DMS53 treated with DMSO at 0.1 percent for 48 hours (cell line): Measurements from ENCODE around the gene SUN1.
"Not testable (repeated sequence)": the region's sequence is repeated elsewhere in the genome, so short reads cannot be mapped to it uniquely, and the experiment has no call there.

Source experiments
- DNase-seq: peaks from one replicate; lab custom pipeline; 2025; ENCODE audit not compliant: unreplicated experiment; lab: John Stamatoyannopoulos, UW

Gene SUN1

DNA sequence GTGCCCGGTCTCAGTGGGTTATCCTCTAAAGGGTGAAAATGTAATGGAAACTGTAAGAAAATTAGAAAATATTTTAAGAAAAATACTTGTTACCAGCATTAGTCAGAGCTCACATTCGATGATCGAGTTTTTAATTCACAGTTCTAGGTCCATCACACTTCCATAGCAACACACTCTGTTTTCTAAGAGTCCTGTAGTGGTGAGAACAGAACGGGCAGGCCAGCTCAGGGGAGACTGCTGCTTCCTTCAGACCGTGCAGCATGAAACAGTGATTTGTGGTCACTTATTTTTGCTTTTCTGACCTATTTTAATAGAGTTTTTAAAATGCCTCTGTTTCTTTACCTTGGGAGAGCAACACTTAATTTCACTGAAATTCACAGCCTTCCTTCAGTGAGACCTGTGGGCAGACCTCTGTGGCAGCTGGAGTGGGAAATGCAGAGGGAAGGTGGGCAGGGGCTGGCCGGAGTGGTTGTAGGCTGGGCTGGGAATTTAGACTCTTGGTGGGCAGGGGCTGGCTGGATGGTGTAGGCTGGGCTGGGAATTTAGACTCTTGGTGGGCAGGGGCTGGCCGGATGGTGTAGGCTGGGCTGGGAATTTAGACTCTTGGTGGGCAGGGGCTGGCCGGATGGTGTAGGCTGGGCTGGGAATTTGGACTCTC is 1.5 kb downstream of the SUN1 start:
- DNase-seq, result no peak

DNA sequence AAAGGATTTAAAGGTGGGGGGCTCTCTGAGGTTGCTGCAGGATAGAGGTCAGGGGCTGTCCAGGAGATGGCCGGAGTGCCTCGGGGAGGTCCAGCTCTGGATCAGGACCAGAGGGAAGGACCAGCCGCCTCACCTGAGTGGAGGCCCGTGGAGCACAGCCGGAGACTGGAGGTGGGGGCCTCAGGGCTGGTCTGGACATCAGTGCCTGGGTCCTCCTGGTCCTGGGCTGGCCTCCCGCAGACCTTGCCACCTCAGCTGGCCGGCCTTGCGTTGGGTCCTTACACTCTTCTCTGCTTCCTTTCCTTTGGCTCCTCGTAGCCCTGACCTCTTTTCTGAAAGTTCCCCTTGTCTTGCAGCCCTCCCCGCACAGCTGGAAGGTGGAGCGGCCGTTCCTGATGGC is 2.0 kb downstream of the SUN1 start:
- DNase-seq, result no peak

DNA sequence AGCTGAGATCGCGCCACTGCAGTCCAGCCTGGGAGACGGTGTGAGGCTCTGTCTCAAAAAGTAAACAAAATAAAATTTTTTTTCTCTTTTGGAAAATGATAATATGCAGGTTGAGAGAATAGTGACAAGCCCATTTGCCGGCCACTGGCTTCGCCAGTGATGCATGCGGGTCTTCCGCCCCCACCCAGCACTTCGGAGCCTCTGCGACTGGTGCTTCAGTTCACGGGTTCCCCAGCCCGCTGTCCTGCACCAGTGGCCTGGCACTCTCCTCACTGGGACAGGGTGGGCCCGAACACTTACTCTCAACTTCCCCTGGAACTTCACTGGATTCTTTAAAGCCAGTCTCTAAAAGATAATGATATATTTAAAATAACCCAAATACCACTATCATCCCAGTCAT is 2.7 kb downstream of the SUN1 start:
- no peak for DNase-seq

DNA sequence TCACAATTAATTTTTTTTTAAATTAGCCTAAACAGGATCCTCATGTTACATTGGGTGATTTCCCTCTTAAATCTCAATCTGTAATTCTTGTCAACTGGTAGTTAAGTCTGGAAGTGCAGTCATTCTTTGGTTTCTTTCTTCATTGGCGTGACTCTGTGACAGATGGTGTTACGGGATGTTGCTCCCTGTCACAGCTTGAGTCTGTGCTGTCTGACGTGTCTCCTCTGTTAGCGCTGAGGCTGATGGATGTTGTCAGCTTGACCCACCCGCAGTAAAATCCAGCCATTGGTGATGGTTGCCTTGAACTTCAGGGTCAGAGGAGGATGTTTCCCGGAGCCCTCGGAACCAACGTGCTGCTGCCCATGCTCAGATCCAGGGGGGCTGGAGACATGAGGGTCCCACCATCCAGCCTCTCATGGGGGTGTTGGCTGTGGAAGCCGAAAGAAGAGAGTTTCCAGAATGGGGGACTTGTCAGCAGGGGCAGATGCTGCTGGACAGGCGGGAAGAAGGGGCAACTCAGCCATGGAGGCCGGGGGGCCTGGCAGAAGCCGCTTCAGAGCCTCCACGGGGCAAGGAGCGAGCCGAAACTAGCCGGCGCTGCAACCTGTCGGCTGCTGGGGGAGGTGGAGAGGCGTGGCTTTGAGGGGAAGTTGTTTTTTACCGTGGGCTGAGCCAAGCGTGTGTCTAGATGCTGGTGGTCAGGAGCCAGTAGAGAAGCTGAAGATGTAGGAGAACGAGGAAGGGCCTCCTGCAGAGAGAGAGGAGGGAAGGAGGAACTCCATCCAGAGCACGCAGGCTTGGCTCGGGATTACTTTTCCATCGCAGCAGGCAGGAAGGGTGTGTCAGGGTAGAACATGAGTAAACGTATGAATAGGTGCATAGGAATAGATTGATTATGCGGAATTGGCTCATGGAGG is 3.5 kb downstream of the SUN1 start:
- no peak for DNase-seq

DNA sequence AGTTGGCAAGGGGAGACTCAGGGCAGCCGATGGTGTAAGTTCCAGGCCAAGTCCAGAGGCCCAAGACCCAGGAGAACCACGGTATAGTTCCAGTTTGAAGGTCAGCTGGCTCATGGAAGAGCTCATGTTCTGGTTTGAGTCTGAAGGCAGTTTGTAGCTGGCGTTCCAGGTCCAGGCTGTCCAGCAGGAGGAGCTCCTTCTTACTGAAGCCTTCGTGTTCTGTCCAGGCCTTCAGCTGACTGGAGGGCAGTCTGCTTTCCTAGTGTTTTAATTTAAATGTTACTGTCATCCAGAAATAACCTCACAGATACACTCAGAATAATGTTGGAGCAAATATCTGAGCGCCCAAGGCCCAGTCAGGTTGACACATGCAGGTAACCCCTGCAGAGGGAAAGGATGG is 4.2 kb downstream of the SUN1 start:
- no peak for DNase-seq

DNA sequence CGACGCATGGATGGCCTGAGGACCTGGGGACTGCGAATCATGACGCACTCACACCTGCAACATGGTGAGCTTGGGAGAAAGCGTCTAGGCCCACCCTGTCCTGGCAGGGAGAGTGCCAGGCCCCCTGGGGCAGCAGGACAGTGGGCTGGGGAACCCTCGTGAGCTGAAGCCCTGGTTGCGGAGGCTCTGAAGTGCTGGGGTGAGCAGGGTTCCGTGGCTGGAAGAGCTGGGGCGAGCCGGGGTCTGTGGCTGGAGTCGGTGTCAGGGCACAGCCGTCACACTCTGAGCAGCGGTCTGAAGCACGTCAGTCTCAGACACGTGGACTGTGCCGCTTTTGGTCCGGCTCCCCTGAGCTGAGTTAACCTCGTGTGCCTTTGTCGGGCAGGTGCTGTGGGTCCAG is 4.7 kb downstream of the SUN1 start:
- no peak for DNase-seq

DNA sequence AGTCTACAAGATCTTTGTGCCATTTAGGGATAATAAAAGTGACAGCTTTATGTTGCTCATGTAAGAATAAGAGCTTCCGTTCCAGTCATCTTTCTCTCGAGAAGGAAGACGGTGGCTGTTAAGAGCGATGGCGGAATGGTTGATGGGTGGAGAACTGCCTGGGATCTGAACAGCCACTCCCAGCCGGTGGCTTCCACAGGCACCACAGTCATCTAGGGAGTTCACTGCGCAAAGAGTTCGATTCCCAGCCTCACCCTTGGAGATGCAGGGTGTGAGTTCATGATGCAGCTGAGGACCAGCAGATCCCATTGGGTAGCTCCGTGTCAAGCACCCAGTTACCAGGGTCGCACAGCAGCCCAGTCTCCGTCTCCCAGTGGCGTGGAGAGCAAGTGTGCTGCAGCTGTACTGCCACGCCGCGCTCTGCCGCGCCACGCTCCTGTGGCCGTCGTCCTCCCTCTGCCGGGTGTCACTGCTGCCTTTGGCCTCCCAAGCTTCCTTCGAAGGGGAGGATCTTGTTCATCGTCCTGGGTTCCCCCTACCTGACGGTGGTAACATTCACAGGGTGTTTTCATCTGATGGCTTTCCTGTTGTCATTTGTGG is 7.8 kb downstream of the SUN1 start:
- DNase-seq, result no peak

DNA sequence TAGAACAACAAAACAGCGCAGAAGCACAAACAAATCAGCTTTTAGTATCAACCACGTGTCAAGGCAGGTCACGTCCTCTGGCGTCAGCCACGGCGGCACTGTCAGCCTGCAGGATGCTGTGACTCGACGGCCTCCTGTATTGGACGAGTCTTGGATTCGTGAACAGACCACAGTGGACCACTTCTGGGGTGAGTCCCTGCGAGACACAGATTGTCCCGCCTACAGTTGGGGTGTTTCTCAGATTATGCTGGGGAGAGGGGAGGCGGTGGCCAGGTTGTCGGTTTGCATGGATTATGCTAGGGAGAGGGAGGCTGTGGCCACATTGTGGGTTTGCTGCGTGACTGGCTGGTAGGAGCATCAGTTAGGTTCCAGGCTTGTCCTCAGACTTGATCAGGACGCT is 9.7 kb downstream of the SUN1 start:
- DNase-seq, result no peak

DNA sequence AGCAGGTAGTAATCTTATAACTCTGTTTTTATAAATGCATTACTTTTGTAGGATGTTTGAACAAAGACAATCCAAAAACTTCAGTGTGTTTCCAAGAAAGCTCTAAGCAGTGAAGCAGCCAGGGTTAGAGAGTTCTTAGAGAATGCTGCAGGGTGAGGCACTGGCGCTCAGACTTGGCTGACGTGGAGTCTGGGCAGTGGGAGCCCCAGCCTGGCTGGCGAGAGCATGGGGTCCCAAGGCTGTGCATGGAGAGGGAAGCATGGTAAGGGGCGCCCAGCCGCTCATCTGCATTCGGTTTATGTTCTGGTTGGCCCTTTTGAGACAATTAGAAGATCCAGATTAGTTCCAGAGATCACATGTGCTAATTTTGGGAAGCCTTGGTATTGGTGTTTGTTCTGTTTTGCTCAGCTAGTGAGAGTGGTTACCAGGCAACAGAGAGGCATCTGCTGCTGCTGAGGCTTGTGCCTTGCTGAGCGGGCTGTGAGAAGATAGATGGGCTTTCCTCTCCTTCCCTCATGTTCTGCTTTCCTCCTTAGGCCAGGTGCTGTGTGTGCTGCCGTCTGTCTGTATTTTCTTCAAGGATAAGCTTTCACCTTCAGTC is 10.3 kb downstream of the SUN1 start:
- no peak for DNase-seq

DNA sequence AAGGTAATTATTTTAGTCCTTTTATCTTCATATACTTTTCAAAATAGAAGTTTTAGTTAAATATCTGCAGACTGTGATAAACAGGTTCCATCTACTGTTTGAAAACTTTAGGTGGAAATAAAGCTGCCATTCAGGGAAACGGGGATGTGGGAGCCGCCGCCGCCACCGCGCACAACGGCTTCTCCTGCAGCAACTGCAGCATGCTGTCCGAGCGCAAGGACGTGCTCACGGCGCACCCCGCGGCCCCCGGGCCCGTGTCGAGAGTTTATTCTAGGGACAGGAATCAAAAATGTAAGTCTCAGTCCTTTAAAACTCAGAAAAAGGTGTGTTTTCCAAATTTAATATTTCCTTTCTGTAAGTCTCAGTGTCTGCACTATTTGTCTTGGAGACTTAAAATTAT is 11.0 kb downstream of the SUN1 start:
- no peak for DNase-seq

DNA sequence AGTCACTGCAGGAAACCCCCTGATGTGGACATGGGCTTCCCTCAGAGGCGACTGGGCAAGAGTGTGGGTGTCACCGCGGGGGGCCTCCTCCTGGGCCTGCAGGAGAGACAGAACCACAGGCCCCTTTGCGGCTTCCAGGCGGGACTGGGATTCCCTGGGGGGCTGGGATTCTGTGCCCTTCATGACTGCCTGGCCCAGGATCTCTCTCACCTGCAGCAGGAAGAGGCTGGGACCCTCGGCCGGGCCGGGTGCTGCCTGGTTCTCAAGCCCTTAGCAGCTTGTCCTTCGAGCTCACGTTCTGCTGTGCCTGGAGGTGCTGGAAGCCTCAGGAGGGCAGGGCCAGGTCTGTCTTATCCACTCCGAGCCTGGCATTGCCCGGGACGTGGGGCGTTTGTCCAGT is 11.8 kb downstream of the SUN1 start:
- no peak for DNase-seq

DNA sequence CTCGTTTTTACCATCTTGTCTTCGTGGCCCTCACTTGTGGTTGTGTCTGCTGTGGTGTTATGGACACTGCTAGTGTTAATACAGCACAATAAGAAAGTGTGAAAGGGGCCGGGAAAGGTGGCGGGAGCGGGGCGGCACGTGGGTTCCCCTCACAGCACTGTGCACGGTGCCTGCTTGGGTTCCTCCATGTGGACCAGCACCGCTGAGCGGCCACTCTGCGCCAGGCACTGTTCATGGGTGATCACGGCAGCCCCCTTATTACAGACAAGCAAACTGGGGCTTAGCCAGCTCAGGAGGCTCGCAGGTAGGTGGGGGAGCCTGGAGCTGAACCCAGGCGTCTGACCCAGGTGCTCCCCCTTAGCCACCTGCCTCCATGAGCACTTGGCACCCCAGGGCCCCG is 12.2 kb downstream of the SUN1 start:
- no peak for DNase-seq

DNA sequence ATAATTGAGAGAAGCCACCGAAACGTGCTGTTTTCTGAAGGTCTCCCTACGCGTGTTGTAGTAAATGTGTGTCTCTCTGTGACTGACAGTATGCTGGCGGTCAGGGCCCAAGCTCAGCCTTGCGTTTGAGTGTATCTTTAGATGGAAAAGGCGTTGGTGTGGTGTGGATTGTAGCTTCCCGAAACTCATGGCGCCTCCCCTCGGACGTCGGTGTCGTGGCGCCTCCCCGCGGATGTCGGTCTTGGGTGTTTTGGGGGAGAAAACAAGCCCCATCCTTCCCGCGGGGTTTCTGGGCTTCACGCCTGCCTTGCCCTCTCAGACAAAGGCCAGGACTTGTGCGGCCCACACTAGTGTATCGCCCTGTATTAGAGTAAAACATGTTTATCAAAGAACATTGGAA is 12.8 kb downstream of the SUN1 start:
- no peak for DNase-seq

DNA sequence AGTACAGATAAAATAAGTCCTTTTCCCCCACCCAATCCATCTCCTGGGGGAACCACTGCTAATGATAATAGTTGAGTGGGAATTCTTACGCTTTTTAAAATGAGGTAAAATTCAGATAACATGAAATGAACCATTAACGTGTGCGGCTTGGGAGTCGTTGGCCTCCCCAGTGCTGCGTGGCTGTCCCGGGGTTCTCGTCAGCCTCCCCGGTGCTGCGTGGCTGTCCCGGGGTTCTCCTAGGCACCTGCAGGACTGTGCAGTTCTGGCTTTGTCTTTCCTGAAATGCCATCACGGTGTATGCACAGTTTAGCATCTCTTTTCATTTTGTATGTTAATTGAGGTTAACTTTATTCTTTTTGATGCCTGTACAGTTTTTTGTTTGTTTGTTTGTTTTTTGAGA is 13.5 kb downstream of the SUN1 start:
- no peak for DNase-seq

DNA sequence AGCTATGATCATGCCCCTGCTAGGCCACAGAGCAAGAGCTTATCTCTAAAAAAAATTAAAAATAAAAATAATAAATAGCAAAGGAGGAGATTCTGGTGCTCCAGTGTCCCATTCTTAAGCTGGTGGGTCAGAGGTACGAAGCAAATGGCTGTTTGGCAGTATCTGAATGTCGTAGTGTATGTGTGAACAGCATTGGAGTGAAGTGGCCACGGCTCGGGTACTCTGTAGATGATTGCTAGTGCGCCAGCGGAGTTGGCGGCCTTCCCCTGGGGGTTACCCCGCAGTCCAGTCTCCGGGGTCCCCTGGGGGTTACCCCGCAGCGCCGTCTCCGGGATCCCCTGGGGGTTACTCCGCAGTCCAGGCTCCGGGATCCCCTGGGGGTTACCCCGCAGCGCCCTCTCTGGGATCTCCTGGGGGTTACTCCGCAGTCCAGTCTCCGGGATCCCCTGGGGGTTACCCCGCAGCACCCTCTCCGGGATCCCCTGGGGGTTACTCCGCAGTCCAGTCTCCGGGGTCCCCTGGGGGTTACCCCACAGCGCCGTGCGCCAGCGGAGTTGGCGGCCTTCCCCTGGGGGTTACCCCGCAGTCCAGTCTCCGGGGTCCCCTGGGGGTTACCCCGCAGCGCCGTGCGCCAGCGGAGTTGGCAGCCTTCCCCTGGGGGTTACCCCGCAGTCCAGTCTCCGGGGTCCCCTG is 14.8 kb downstream of the SUN1 start:
- not testable (repeated sequence) for DNase-seq

DNA sequence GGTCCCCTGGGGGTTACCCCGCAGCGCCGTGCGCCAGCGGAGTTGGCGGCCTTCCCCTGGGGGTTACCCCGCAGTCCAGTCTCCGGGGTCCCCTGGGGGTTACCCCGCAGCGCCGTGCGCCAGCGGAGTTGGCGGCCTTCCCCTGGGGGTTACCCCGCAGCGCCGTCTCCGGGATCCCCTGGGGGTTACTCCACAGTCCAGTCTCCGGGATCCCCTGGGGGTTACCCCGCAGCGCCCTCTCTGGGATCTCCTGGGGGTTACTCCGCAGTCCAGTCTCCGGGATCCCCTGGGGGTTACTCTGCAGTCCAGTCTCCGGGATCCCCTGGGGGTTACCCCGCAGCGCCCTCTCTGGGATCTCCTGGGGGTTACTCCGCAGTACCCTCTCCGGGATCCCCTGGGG is 15.5 kb downstream of the SUN1 start:
- not testable (repeated sequence) for DNase-seq

DNA sequence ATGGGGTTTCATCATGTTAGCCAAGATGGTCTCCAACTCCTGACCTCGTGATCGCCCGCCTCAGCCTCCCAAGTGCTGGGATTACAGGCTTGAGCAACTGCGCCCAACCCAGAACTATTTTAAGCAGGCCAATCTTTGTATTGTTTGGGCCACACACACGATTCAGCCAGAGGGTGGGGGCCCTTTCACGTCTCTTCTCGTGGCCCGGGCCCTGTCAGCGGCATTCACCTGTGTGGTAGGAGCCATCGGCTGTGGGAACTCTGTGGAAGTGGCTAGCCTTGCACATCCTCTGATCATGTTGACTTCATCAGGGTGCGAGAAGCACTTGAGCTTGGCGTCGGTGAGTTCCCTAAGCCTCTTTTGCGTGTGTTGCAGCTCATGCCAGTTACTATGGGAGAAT is 16.9 kb downstream of the SUN1 start:
- no peak for DNase-seq

DNA sequence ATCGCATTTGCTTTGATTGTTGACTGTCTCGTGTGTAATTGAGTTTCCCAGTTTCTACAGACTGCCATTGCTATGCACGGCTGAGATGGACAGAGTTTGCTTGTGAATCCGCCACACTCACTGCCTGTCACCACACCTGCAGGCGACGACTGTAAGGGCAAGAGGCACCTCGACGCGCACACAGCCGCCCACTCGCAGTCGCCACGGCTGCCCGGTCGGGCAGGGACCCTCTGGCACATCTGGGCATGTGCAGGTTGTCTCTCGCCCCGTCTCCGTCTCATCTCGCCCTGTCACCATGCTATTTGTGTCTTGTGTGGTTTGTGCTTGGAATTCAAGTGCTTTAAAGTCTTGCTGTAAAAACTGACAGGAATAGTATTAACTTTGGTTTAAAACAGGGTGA is 17.5 kb downstream of the SUN1 start:
- no peak for DNase-seq

DNA sequence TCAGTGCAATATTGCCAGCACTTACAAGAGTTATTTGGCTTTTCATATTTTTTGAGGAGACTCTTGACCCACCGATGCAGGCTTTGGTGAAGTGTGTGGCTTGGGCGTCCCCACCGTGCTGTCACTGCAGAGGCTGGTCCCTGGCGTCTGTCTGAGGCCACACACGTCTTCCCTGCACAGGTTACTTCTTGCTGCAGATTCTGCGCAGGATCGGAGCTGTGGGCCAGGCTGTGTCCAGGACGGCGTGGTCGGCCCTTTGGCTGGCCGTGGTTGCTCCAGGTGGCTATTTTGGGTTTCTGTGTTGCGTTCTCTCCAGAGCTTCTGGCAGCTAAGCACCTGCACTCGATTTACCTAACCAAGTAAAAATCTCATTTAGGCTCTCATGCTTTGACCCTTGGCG is 18.9 kb downstream of the SUN1 start:
- DNase-seq, result no peak

DNA sequence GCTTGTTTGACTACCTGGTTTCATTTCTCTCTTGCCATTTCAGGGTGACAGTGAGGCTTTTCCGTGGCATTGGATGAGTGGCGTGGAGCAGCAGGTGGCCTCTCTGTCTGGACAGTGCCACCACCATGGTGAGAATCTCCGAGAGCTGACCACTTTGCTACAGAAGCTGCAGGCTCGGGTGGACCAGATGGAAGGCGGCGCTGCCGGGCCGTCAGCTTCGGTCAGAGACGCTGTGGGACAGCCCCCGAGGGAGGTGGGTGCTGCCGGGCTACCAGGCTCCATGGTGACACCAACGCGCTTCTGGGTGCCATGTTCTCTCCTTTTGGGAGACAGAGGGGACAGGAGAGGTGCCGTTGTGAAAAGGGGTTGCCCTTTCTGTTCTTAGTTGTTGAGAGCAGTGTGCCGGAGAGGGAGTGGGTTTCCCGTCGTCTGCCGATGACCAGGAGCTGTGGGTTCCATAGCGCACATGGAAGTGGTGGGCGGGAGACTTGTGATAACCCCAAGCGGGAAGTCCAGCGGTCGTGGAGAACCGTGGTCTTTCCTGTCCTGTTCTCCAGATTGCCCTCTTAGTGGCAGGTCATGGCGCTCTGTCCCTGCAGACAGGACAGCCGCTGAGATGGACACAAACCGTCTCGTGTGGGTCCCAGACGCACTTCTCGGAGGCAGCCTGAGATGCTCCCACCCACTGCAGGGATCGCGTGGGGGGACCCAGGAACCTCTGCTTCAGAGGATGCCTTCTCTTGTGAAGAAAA is 21.3 kb downstream of the SUN1 start:
- DNase-seq, result no peak
